A549 treated with AZD2906 at 1 μM for 4 hours (cell line): Measurements from ENCODE around the gene TMEM132C. TPM values are rescaled to one million over a fixed set of nuclear protein-coding genes. Genes with fewer than 3 reads are reported as not detected.

Experiments used
- total RNA-seq: library from RNA; stranded (reverse); fragments of 200-300 nt; extraction: Qiagen RNA extraction; gene quantifications from 5 replicates; pipeline ENCODE4 v1.2.3, GENCODE V29; 2022

The TMEM132C gene
- total RNA-seq: not detected in 5 replicates

GRCh38 chr12:128267131-128267622 is at the start of gene TMEM132C:
TSS of gene TMEM132C (plus strand) at chr12:128267170. CDS start at chr12:128267403, 233 bp downstream.

